ENCODE data around the gene SPHKAP. TPM values are rescaled to one million over a fixed set of nuclear protein-coding genes. Genes with fewer than 3 reads are reported as not detected.

SPHKAP gene
- total RNA-seq (2022; extraction: Qiagen RNA extraction; ENCODE audit: low read depth) = not detected in 5 replicates

DNA sequence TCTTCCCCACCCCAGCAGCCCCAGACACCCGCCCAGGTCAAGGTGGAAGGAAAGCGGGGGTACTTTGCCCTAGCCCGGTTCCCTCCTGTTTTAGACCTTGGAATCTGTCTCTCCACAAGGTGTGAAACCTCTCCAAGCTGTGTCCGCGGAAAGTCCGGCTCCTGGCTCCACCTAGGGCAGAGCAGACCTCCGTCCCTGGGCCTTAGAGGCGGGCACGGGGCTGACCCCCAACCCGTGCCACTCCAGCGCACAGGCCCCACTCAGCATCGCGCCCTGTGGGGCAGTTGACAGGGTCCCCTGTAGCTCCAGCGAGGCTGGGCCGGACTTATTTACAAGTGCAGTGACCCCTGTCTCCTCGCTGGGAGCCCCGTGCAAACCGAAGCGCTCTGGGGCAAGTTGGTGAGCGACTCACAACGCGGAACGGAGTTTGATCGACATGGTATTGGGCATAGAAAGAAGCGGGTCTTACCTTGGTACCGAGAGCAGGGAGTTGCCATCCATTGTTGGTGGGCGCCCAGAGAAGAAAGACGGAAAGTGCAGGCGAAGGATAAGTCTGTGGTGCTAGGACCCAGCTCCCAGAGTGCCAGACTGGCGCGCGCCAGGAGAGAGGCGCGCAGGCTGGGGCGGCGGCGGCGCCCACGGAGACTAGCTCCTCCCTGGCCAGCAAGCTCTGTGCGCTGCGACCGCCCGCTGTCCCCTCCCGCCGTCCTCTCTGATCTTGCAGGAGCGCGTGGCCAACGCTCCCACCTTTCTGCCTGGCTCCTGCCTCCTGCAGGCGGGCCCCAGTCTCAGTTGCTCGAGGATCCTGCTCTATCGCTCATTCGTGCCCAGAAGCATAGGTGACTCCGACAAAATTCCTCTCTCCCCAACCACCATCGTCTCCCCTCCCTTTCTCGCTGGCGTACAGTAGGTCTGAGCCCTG, at the start of gene SPHKAP:
Gene SPHKAP, minus strand, starts transcription at position 590 of the 922 bp plus-strand sequence. Its CDS starts 89 bp downstream, at position 501.

Measured in A549 treated with CpdA at 1 μM for 4 hours (cell line).